PC-3 (cell line): ENCODE measurements around the gene PHF2. TPM values are rescaled to one million over a fixed set of nuclear protein-coding genes. Genes with fewer than 3 reads are reported as not detected.

ENCODE experiments used
- ATAC-seq: fragments of 200-7000 bp; cut with Tn5 transposase; 2 replicates; pipeline ENCODE4 v1.9.1; 2020; ENCODE audit warnings: mild to moderate bottlenecking, moderate library complexity
- BruUV-seq: library from RNA; stranded (reverse); fragments of 400-500 nt; replicated peaks from 2 replicates; lab custom pipeline; 2021; lab: Mats Ljungman, UMichigan
- CTCF ChIA-PET: fragments of 300-600 bp; sonication (Branson Sonifier 250); formaldehyde crosslinking; loops from one replicate; lab custom pipeline; 2022; ENCODE audit warnings: antibody characterized with exemption; lab: Charles Lee
- POLR2A ChIA-PET: fragments of 300-600 bp; sonication (Branson Sonifier 250); formaldehyde crosslinking; loops from one replicate; lab custom pipeline; 2022; ENCODE audit warnings: antibody characterized with exemption; ENCODE audit not compliant: unreplicated experiment; lab: Charles Lee
- DNase-seq: peaks from one replicate; pipeline ENCODE4 v3.0.0-alpha.2; 2015
- H2AFZ ChIP-seq: fragments of 300-600 bp; sonication (generic); 2 replicates; pipeline ENCODE4 v1.6.0; 2016; ENCODE audit warnings: antibody characterized with exemption, low read length
- H3F3A ChIP-seq: fragments of 300-600 bp; sonication (generic); one replicate; pipeline ENCODE4 v1.6.0; 2017; ENCODE audit warnings: antibody characterized with exemption, low read length, control low read depth, mild to moderate bottlenecking; ENCODE audit not compliant: unreplicated experiment
- H3K27ac ChIP-seq: fragments of 300-600 bp; sonication (generic); 2 replicates; pipeline ENCODE4 v1.5.1; 2016; ENCODE audit warnings: mild to moderate bottlenecking, low read length
- H3K27me3 ChIP-seq: fragments of 300-600 bp; sonication (generic); 2 replicates; pipeline ENCODE4 v1.6.1; 2016; ENCODE audit warnings: low read length, mixed read lengths
- H3K36me3 ChIP-seq: fragments of 300-600 bp; sonication (generic); 2 replicates; pipeline ENCODE4 v1.6.1; 2016; ENCODE audit warnings: low read depth, mixed run types, low read length, mixed read lengths
- H3K4me1 ChIP-seq: fragments of 300-600 bp; sonication (generic); 2 replicates; pipeline ENCODE4 v1.5.1; 2016; ENCODE audit warnings: low read length; ENCODE audit not compliant: insufficient read depth
- H3K4me2 ChIP-seq: fragments of 300-600 bp; sonication (generic); 2 replicates; pipeline ENCODE4 v1.6.0; 2016; ENCODE audit warnings: low read length
- H3K4me3 ChIP-seq: fragments of 300-600 bp; sonication (generic); 2 replicates; pipeline ENCODE4 v1.5.1; 2016; ENCODE audit warnings: mild to moderate bottlenecking, low read length, mixed read lengths
- H3K79me2 ChIP-seq: fragments of 300-600 bp; sonication (generic); 2 replicates; pipeline ENCODE4 v1.6.1; 2017; ENCODE audit warnings: low read length, mixed read lengths
- H3K9ac ChIP-seq: fragments of 300-600 bp; sonication (generic); 2 replicates; pipeline ENCODE4 v1.6.0; 2016; ENCODE audit warnings: mild to moderate bottlenecking, low read length
- H3K9me2 ChIP-seq: fragments of 300-600 bp; sonication (generic); replicated peaks from 2 replicates; pipeline ENCODE4 v1.6.1; 2016; ENCODE audit warnings: mixed run types, low read length, mixed read lengths
- H3K9me3 ChIP-seq: fragments of 300-600 bp; sonication (generic); 2 replicates; pipeline ENCODE4 v1.6.1; 2016; ENCODE audit warnings: low read length, mixed read lengths
- H4K20me1 ChIP-seq: fragments of 300-600 bp; sonication (generic); 2 replicates; pipeline ENCODE4 v1.6.1; 2016; ENCODE audit warnings: low read length, mixed read lengths
- EZH2 ChIP-seq: fragments of 300-600 bp; sonication (generic); IDR thresholded peaks from one replicate; pipeline ENCODE4 v1.6.1; 2017; ENCODE audit warnings: antibody characterized with exemption, mild to moderate bottlenecking, low read length; ENCODE audit not compliant: unreplicated experiment
- EZH2phosphoT487 ChIP-seq: fragments of 300-600 bp; sonication (generic); IDR thresholded peaks from 2 replicates; pipeline ENCODE4 v1.6.1; 2018; ENCODE audit warnings: mild to moderate bottlenecking, antibody characterized with exemption, low read length, borderline replicate concordance
- intact Hi-C: fragments of 100-400 bp; cut with micrococcal nuclease; formaldehyde crosslinking; loops from 2 replicates; pipeline ENCODE4 v1.9.0; 2023
- total RNA-seq: library from RNA; depleted of rRNA; stranded (reverse); fragments of >200 nt; gene quantifications from 2 replicates; pipeline ENCODE4 v1.2.3, GENCODE V29; 2014
- TF ChIP-seq, protein P1 (sequence below): fragments of 300-600 bp; sonication (generic); conservative IDR thresholded peaks from 2 replicates; pipeline ENCODE4 v1.5.1; 2017; ENCODE audit warnings: antibody characterized with exemption, low read depth, mild to moderate bottlenecking, low read length

Gene PHF2
- total RNA-seq, 1 experiment from 2014 or later = 10.6 TPM

DNA sequence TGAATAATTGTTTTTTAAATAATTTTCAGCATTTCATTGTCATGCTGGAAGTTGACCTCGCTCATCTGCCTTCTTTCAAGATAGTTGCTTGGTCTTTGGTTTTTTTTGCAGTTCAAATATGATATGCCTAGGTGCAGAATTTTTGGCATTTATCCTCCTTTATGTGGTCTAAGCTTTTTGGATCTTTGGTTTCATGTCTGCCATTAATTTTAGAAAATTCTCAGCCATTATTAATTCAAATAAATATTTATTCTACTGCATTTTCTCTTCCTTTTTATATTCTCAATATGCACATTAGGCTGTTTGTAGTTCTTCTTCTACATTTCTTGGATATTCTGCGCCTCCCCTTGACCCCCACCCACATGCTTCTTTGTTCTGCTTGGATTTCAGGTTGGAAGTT, 63.6 kb downstream of the PHF2 start:
- Histone ChIP-seq H3K79me2 (no peaks in the 10 kb centered on the region), H4K20me1 (no peaks in the 10 kb centered on the region), H3K27ac (no peak overlapping the region), H2AFZ (no peak overlapping the region), H3F3A (no peaks in the 10 kb centered on the region), H3K4me2 (no peak overlapping the region), H3K9ac (no peak overlapping the region), H3K4me3 (no peak overlapping the region), H3K36me3 (no peaks in the 10 kb centered on the region), H3K27me3 (no peaks in the 10 kb centered on the region), H3K9me2 (no peaks in the 10 kb centered on the region), H3K9me3 (no peaks in the 10 kb centered on the region), H3K4me1 (peaks cover 5% of the 10 kb centered on the region; the same call in 1 of the 2 replicates)
- ChIA-PET CTCF (no interaction called here), POLR2A (no interaction called here)
- TF ChIP-seq, protein P1, sequence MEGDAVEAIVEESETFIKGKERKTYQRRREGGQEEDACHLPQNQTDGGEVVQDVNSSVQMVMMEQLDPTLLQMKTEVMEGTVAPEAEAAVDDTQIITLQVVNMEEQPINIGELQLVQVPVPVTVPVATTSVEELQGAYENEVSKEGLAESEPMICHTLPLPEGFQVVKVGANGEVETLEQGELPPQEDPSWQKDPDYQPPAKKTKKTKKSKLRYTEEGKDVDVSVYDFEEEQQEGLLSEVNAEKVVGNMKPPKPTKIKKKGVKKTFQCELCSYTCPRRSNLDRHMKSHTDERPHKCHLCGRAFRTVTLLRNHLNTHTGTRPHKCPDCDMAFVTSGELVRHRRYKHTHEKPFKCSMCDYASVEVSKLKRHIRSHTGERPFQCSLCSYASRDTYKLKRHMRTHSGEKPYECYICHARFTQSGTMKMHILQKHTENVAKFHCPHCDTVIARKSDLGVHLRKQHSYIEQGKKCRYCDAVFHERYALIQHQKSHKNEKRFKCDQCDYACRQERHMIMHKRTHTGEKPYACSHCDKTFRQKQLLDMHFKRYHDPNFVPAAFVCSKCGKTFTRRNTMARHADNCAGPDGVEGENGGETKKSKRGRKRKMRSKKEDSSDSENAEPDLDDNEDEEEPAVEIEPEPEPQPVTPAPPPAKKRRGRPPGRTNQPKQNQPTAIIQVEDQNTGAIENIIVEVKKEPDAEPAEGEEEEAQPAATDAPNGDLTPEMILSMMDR = no peak
- TF ChIP-seq EZH2phosphoT487 (no peak), EZH2 (no peak)
- intact Hi-C loops = no loop called here
- no peak for ATAC-seq
- DNase-seq = no peak
- BruUV-seq = no TSS peak

DNA sequence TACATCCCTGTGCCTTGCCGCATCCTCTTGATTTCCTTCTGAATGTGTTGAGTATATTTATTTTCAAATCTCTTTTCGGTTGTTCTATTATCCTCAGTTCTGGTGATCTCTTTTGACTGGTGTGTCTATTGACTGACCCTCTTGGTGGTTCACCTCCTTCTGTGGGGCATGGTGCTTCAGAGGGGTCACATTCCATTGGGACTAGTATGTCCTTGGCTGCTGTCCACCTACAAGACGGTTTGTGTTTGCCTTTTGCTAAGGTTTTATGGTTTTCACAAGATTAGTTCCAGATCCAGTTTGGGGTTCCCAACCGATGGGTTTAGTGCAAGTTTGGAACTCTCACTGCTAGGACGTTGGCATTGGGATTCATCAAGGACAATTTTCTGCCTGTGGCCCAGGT, 66.6 kb downstream of the PHF2 start:
- Histone ChIP-seq H3K9me2 (no peaks in the 10 kb centered on the region), H3K9me3 (no peaks in the 10 kb centered on the region), H3K4me2 (no peak overlapping the region), H3K79me2 (no peaks in the 10 kb centered on the region), H3K27me3 (no peaks in the 10 kb centered on the region), H3K4me3 (no peak overlapping the region), H3F3A (no peaks in the 10 kb centered on the region), H3K27ac (no peak overlapping the region), H3K4me1 (peaks cover 5% of the 10 kb centered on the region; the same call in 1 of the 2 replicates), H2AFZ (no peak overlapping the region), H3K9ac (no peak overlapping the region), H3K36me3 (no peaks in the 10 kb centered on the region), H4K20me1 (no peaks in the 10 kb centered on the region)
- no TSS peak for BruUV-seq
- intact Hi-C loops = no loop called here
- ATAC-seq (peak; percentile 38; the same call in 1 of the 2 replicates), DNase-seq (peak; percentile 42)
- TF ChIP-seq EZH2 (no peak), EZH2phosphoT487 (no peak)
- TF ChIP-seq, protein P1 = no peak
- POLR2A ChIA-PET = no interaction called here
- CTCF ChIA-PET = no interaction called here

DNA sequence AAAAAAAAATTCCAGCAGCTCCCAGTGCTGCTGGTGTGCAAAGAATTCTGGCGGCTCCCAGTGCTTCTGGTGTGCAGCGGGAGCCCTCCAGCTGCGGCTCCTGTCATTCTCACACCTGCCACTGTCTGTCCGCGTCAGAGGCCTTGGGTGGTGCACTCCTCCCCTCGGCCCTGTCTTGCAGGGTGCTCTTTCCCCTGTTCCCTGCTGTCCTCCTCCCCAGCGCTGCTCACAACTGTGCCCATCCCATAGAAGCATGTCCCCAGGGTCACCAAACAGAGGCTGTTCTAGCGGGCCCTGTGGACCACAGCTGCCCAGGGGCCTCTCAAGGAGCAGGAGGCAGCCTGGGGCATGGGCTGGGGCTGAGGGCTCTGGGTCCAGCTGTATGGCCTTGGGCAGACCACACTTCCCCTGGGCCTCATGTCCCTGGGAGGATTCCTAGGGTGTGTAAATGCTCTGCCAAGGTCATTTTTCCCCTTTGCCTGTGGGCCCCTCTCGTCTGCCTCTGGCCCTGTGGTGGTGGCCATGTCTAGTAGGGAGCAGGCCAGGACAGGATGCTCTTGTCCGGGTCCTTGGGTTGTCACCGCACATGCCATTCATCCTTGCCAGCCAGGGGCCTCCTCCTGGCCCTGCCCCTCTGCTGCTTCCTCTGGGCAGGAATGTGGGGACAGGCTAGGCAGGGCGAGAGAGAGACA, 68.2 kb downstream of the PHF2 start:
- H3K79me2 ChIP-seq = no peaks in the 10 kb centered on the region
- H3K4me3 ChIP-seq = no peak overlapping the region
- ChIA-PET POLR2A (no interaction called here), CTCF (no interaction called here)
- no peak overlapping the region for H2AFZ ChIP-seq
- no TSS peak for BruUV-seq
- H3K9me3 ChIP-seq = no peaks in the 10 kb centered on the region
- no peaks in the 10 kb centered on the region for H4K20me1 ChIP-seq
- H3K4me2 ChIP-seq = no peak overlapping the region
- intact Hi-C loops = no loop called here
- H3K9ac ChIP-seq = no peak overlapping the region
- no peaks in the 10 kb centered on the region; the same call in 1 of the 2 replicates for H3K36me3 ChIP-seq
- DNase-seq (no peak), ATAC-seq (no peak)
- no peaks in the 10 kb centered on the region for H3F3A ChIP-seq
- TF ChIP-seq EZH2 (no peak), EZH2phosphoT487 (no peak)
- TF ChIP-seq, protein P1 = no peak
- H3K4me1 ChIP-seq = peaks cover 5% of the 10 kb centered on the region; the same call in 1 of the 2 replicates
- H3K27me3 ChIP-seq = no peaks in the 10 kb centered on the region
- H3K27ac ChIP-seq = no peak overlapping the region
- no peaks in the 10 kb centered on the region for H3K9me2 ChIP-seq
